Loucy (cell line): ENCODE results near the gene TMEM253.

Experiments
- H2AFZ ChIP-seq: fragments of 200-600 bp; sonication (generic); 2 replicates; pipeline ENCODE4 v1.6.0; 2016; ENCODE audit warnings: antibody characterized with exemption, mild to moderate bottlenecking, low read length, moderate library complexity
- H3F3A ChIP-seq: fragments of 200-600 bp; 2 replicates; pipeline ENCODE4 v1.6.0; 2016; ENCODE audit warnings: antibody characterized with exemption, low read depth, mild to moderate bottlenecking
- H3K27me3 ChIP-seq: fragments of 200-600 bp; sonication (generic); 2 replicates; pipeline ENCODE4 v1.6.1; 2014; ENCODE audit warnings: low read length, mild to moderate bottlenecking; ENCODE audit not compliant: insufficient read depth, poor library complexity, severe bottlenecking
- H3K36me3 ChIP-seq: fragments of 200-600 bp; sonication (generic); 2 replicates; pipeline ENCODE4 v1.6.1; 2016; ENCODE audit warnings: low read length; ENCODE audit not compliant: insufficient read depth
- H3K4me1 ChIP-seq: fragments of 200-600 bp; sonication (generic); 2 replicates; pipeline ENCODE4 v1.5.1; 2014; ENCODE audit warnings: low read length, mild to moderate bottlenecking; ENCODE audit not compliant: insufficient read depth, poor library complexity, severe bottlenecking
- H3K4me2 ChIP-seq: fragments of 200-600 bp; sonication (generic); 2 replicates; pipeline ENCODE4 v1.6.0; 2014; ENCODE audit warnings: antibody characterized with exemption, low read length, low read depth, mild to moderate bottlenecking; ENCODE audit not compliant: poor library complexity, severe bottlenecking
- H3K4me3 ChIP-seq: fragments of 200-600 bp; sonication (generic); 2 replicates; pipeline ENCODE4 v1.5.1; 2014; ENCODE audit warnings: low read length, mild to moderate bottlenecking, mixed read lengths; ENCODE audit not compliant: poor library complexity, severe bottlenecking
- H3K79me2 ChIP-seq: fragments of 200-600 bp; sonication (generic); 2 replicates; pipeline ENCODE4 v1.6.1; 2014; ENCODE audit warnings: low read length; ENCODE audit not compliant: insufficient read depth
- H3K9ac ChIP-seq: fragments of 200-600 bp; sonication (generic); 2 replicates; pipeline ENCODE4 v1.6.0; 2014; ENCODE audit warnings: mild to moderate bottlenecking, low read depth, low read length, moderate library complexity; ENCODE audit not compliant: poor library complexity, severe bottlenecking
- H3K9me2 ChIP-seq: fragments of 200-600 bp; sonication (generic); replicated peaks from 2 replicates; pipeline ENCODE4 v1.6.1; 2016; ENCODE audit warnings: low read depth, low read length, mixed read lengths
- H3K9me3 ChIP-seq: fragments of 200-600 bp; sonication (generic); 2 replicates; pipeline ENCODE4 v1.6.1; 2014; ENCODE audit warnings: mild to moderate bottlenecking, antibody characterized with exemption, low read length, low read depth; ENCODE audit not compliant: insufficient read depth
- H4K20me1 ChIP-seq: fragments of 200-600 bp; sonication (generic); 2 replicates; pipeline ENCODE4 v1.6.0; 2014; ENCODE audit warnings: antibody characterized with exemption, low read length, mild to moderate bottlenecking; ENCODE audit not compliant: insufficient read depth, poor library complexity, severe bottlenecking
- EZH2phosphoT487 ChIP-seq: fragments of 200-600 bp; IDR thresholded peaks from 2 replicates; pipeline ENCODE4 v1.6.1; 2018; ENCODE audit warnings: antibody characterized with exemption, mild to moderate bottlenecking, moderate library complexity, borderline replicate concordance
- TF ChIP-seq, protein P1 (sequence below): fragments of 200-600 bp; sonication (generic); conservative IDR thresholded peaks from 2 replicates; pipeline ENCODE4 v1.5.1; 2014; ENCODE audit warnings: mild to moderate bottlenecking, antibody characterized with exemption, low read length

The TMEM253 gene

DNA sequence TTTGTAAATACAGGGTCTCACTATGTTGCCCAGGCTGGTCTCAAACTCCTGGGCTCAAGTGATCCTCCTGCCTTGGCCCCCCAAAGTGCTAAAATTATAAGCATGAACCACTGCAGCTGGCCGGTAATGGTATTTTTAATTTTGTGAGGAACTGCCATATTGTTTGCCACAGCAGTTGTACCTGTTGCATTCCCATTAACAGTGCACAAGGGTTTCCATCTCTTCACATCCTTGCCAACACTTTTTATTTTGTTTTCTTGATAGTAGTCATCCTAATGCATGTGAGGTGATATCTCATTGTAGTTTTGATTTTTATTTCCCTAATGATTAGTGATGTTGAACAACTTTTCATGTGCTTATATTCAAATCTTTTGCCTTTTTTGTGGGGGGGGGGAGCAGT is 41.5 kb downstream of the TMEM253 start:
- H3K9me2 ChIP-seq: no peaks in the 10 kb centered on the region
- no peak overlapping the region for H3K4me3 ChIP-seq
- no peak for TF ChIP-seq EZH2phosphoT487
- TF ChIP-seq, protein P1, sequence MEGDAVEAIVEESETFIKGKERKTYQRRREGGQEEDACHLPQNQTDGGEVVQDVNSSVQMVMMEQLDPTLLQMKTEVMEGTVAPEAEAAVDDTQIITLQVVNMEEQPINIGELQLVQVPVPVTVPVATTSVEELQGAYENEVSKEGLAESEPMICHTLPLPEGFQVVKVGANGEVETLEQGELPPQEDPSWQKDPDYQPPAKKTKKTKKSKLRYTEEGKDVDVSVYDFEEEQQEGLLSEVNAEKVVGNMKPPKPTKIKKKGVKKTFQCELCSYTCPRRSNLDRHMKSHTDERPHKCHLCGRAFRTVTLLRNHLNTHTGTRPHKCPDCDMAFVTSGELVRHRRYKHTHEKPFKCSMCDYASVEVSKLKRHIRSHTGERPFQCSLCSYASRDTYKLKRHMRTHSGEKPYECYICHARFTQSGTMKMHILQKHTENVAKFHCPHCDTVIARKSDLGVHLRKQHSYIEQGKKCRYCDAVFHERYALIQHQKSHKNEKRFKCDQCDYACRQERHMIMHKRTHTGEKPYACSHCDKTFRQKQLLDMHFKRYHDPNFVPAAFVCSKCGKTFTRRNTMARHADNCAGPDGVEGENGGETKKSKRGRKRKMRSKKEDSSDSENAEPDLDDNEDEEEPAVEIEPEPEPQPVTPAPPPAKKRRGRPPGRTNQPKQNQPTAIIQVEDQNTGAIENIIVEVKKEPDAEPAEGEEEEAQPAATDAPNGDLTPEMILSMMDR: no peak
- no peaks in the 10 kb centered on the region for H3K79me2 ChIP-seq
- no peaks in the 10 kb centered on the region for H3K36me3 ChIP-seq
- no peak overlapping the region for H3K9ac ChIP-seq
- no peaks in the 10 kb centered on the region for H3F3A ChIP-seq
- no peaks in the 10 kb centered on the region for H3K9me3 ChIP-seq
- H3K4me2 ChIP-seq: no peak overlapping the region
- no peak overlapping the region for H2AFZ ChIP-seq
- H3K27me3 ChIP-seq: no peaks in the 10 kb centered on the region
- no peaks in the 10 kb centered on the region for H4K20me1 ChIP-seq
- H3K4me1 ChIP-seq: no peaks in the 10 kb centered on the region

DNA sequence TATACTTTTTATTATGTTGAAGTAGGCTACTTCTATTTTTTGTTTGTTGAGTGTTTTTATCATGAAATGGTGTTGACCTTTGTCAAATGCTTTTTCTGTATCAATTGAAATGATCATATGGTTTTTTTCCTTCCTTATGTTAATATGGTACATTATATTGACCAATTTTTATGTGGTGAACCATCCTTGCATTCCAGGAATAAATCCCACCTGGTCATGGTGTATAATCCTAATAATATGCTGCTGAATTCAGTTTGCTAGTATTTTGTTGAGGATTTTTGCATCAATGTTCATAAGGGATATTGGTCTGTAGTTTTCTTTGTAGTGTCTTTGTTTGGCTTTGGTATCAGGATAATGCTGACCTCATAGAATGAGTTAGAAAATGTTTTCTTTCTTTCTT is 44.6 kb downstream of the TMEM253 start:
- Histone ChIP-seq H3K9me2 (no peaks in the 10 kb centered on the region), H3K4me3 (no peak overlapping the region), H3K27me3 (no peaks in the 10 kb centered on the region), H3K36me3 (no peaks in the 10 kb centered on the region), H3K9ac (no peak overlapping the region), H3K79me2 (no peaks in the 10 kb centered on the region), H3F3A (no peaks in the 10 kb centered on the region), H3K4me1 (no peaks in the 10 kb centered on the region), H3K4me2 (no peak overlapping the region), H2AFZ (no peak overlapping the region), H4K20me1 (no peaks in the 10 kb centered on the region), H3K9me3 (no peaks in the 10 kb centered on the region)
- TF ChIP-seq, protein P1: no peak

DNA sequence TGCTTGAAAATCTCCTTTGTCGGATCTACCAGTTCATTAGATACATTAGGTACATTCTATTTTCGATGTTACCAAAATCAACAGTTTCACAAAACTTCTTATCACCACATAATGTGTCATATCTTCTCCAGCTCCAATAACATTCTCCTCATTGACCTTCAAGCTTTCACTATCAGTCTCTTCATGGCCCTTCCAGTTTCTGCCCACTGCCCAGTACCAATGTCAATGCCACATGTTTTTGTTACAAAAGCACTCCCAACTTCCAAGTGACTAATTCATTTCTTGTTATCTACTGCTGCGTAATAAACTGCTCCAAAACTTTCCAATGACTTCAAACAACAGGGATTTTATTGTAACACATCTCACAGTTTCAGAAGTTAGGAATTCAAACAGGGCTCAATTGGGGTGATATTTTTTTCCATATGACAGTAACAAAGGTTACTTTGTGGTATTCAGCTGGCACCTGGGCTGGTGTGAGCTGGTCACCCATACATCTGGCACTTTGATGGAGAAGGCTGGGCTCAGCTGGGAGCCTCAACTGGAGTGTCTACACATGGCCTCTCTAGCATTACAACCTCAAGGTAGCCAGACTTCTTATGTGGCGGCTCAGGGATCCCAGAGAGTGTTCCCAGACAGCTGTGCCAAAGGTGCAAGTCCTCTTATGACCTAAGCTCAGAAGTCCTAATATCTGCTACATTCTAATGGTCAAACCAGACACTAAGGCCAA is 48.9 kb downstream of the TMEM253 start:
- H3K4me2 ChIP-seq: no peak overlapping the region
- no peaks in the 10 kb centered on the region for H3K4me1 ChIP-seq
- no peaks in the 10 kb centered on the region for H3K9me3 ChIP-seq
- H3K4me3 ChIP-seq: no peak overlapping the region
- H3K9ac ChIP-seq: no peak overlapping the region
- no peaks in the 10 kb centered on the region for H3K79me2 ChIP-seq
- no peaks in the 10 kb centered on the region for H3K36me3 ChIP-seq
- no peaks in the 10 kb centered on the region for H3K9me2 ChIP-seq
- no peaks in the 10 kb centered on the region for H3K27me3 ChIP-seq
- H4K20me1 ChIP-seq: no peaks in the 10 kb centered on the region
- no peak for TF ChIP-seq EZH2phosphoT487
- TF ChIP-seq, protein P1: no peak
- H2AFZ ChIP-seq: no peak overlapping the region
- H3F3A ChIP-seq: no peaks in the 10 kb centered on the region
